Adrenal gland (tissue), 12 donors: Measurements from ENCODE around the gene HLCS. TPM values are rescaled to one million over a fixed set of nuclear protein-coding genes. Genes with fewer than 3 reads are reported as not detected.
A peak's percentile ranks its signal among the peaks of the same experiment; 100 is the strongest.

Experiments
- DNase-seq, 7 donors: peaks; one replicate each; pipeline ENCODE4 v3.0.0-alpha.2; 2019 to 2020
- H3K27ac ChIP-seq, 5 donors: fragments of 200-600 bp; sonication (generic) in 4 of 5; 1 replicate in 3 of 5; 2 replicates in 2 of 5; pipeline versions ENCODE4 v1.5.1 to v1.8.0; 2016 to 2020; ENCODE audit warnings: mild to moderate bottlenecking in 1 of 5
- H3K27me3 ChIP-seq: fragments of 200-600 bp; 2 replicates; pipeline ENCODE4 v1.8.0; 2021
- H3K36me3 ChIP-seq, 2 donors: fragments of 200-600 bp; replicated peaks in 1 of 2; 1 replicate in 1 of 2; 2 replicates in 1 of 2; pipeline versions ENCODE4 v1.5.1 to v1.8.0; 2018 to 2022
- H3K4me1 ChIP-seq, 2 donors: fragments of 200-600 bp; replicated peaks in 1 of 2; 1 replicate in 1 of 2; 2 replicates in 1 of 2; pipeline versions ENCODE4 v1.5.1 to v1.8.0; 2018 to 2021
- H3K4me3 ChIP-seq, 4 donors: fragments of 200-600 bp; sonication (generic) in 3 of 4; one replicate each; pipeline ENCODE4 v1.5.1; 2016 to 2018
- H3K9me3 ChIP-seq, 3 donors: fragments of 200-600 bp; sonication (generic) in 1 of 3; replicated peaks in 1 of 3; 1 replicate in 2 of 3; 2 replicates in 1 of 3; pipeline versions ENCODE4 v1.5.1 to v1.8.0; 2016 to 2021
- CTCF ChIP-seq, 6 experiments: fragments of 450-650 bp in 4 of 6; fragments of 200-600 bp in 2 of 6; sonication (generic) in 1 of 6; IDR thresholded peaks; 1 replicate in 5 of 6; 2 replicates in 1 of 6; pipeline versions ENCODE4 v1.5.1 to v1.8.0; 2016 to 2021; ENCODE audit warnings: antibody characterized with exemption in 6 of 6, mild to moderate bottlenecking in 2 of 6, moderate library complexity in 1 of 6
- POLR2A ChIP-seq, 2 donors: fragments of 450-650 bp; IDR thresholded peaks; one replicate each; pipeline ENCODE4 v1.6.1; 2017; ENCODE audit warnings: antibody characterized with exemption in 2 of 2, mild to moderate bottlenecking in 2 of 2, moderate library complexity in 1 of 2
- WGBS, 4 donors: extraction: QIAGEN DNeasy Blood & Tissue Kit in 2 of 4; methylation state at CpG; one replicate each; pipeline versions ENCODE4 v1.1.5 to v1.1.7; 2013 to 2017; 5-methylcytosine and 5-hydroxymethylcytosine counted together
- intact Hi-C, 2 donors: fragments of 100-400 bp; cut with DNase I; formaldehyde crosslinking; loops; one replicate each; pipeline versions ENCODE4 v1.14.1 to v1.15.0; 2022 to 2023
- polyA plus RNA-seq, 3 donors: library from polyadenylated mRNA; stranded (reverse); fragments of 200-250 nt in 2 of 3; fragments of 350-450 nt in 1 of 3; fragmentation: Illumina TruSeq in 1 of 3; extraction: RNeasy Lipid Tissue Mini Kit (QIAGEN cat#74804) in 1 of 3; gene quantifications; one replicate each; pipeline ENCODE4 v1.2.3, GENCODE V29; 2013 to 2014
- total RNA-seq, 9 donors: library from RNA; depleted of rRNA in 4 of 9; stranded (reverse); fragments of >200 nt in 4 of 9; fragments of 120-200 nt in 1 of 9; fragmentation: NEBNext Ultra II Directional in 1 of 9; extraction: Animal tissue kit (Norgen Biotek cat#: 25700) in 1 of 9; gene quantifications; one replicate each; pipeline versions ENCODE4 v1.1.0 to v1.2.4, GENCODE V29; 2013 to 2023
- donor health status: healthy with polysubstance abuse.
- donor health status: Bipolar disorder and iron deficiency.
- donor health status: DM: yes; HTN: yes; CAD: no.
- donor health status: DM: no; HTN: no; CAD: no.
- donor health status: DM: no; HTN: no; CAD: no.
- donor health status: DM: yes; HTN: yes; CAD: no.

HLCS gene
- total and polyA plus RNA-seq, 12 donors: 4.4 to 34.4 (median 19.8) TPM

DNA sequence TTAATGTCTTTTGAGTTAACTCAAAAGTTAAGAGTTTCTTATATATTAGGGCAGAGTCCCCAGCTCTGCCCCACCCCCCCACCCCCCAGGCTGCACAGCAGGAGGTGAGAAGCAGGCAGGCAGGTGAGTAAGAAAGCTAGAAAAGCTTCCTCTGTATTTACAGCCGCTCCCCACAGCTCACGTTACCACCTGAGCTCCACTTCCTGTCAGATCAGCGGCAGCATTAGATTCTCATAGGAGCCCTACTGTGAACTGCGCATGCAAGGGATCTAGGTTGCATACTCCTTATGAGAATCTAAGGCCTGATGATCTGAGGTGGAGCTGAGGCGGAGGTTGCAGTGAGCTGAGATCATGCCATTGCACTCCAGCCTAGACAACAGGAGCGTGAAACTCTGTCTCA, 185.6 kb downstream of the HLCS start:
- no peak overlapping the region for H3K4me3 ChIP-seq
- H3K27ac ChIP-seq: no peak overlapping the region
- intact Hi-C loops: no loop called here
- WGBS, 4 donors: 80 to 100% (median 91%) methylated on average over 4 to 6 of the region's 6 CpGs
- no peaks in the 10 kb centered on the region for H3K36me3 ChIP-seq
- H3K27me3 ChIP-seq: no peaks in the 10 kb centered on the region
- H3K9me3 ChIP-seq: no peaks in the 10 kb centered on the region
- DNase-seq: no peak
- TF ChIP-seq CTCF (IDR thresholded peaks at IDR 0.05) (no peak), POLR2A (IDR thresholded peaks at IDR 0.05) (no peak)
- H3K4me1 ChIP-seq: no peaks in the 10 kb centered on the region

DNA sequence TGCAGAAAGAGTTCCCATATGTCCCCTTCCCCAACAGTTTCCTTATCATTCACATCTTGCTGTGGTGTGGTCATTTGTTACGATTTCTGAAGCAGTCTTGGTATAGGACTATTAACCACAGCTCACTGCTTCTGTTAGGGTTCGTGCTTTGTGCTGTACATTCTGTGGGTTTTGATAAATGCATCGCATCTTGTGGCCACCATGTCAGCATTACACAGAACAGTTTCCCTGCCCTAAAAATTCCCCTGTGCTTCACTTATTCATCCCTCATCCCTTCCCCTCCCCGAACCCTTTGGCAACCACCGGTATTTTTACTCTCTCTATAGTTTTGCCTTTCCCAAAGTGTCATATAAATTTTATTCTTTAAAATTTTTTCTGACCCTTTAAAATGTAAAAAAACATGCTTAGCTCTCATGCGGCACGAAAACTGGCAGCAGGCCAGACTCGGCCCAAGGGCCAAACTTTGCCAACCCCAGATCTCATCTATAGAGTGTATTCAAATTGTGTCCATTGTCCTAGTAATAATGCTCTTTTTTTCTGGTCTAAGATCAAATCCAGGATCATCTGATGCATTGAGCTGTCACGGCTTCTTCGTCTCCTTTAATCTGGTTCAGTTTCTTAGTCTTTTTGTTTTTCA, 189.4 kb downstream of the HLCS start:
- Histone ChIP-seq H3K9me3 (no peaks in the 10 kb centered on the region), H3K4me3 (no peak overlapping the region), H3K27ac (no peak overlapping the region), H3K36me3 (no peaks in the 10 kb centered on the region), H3K4me1 (peaks cover 6 to 15% of the 10 kb centered on the region in 2 donors), H3K27me3 (no peaks in the 10 kb centered on the region)
- no peak for DNase-seq
- intact Hi-C loops: no loop called here
- TF ChIP-seq POLR2A (IDR thresholded peaks at IDR 0.05) (no peak), CTCF (IDR thresholded peaks at IDR 0.05) (no peak)
- 74 to 82% (median 78%) methylated on average over 10 of the region's 10 CpGs for WGBS, 4 donors

- no peak overlapping the region for H3K4me3 ChIP-seq
- H3K4me1 ChIP-seq: peaks cover 14 to 25% of the 10 kb centered on the region in 2 donors
- TF ChIP-seq POLR2A (IDR thresholded peaks at IDR 0.05): no peak
- no peak for TF ChIP-seq CTCF (IDR thresholded peaks at IDR 0.05)
- H3K27ac ChIP-seq: peak overlapping the region in 3 of 5 donors; percentile 18 to 76 (median 56)
- intact Hi-C loops: no loop called here
- H3K27me3 ChIP-seq: no peaks in the 10 kb centered on the region
- WGBS, 4 donors: 65 to 82% (median 71%) methylated on average over 8 of the region's 8 CpGs
- H3K9me3 ChIP-seq: no peaks in the 10 kb centered on the region
- DNase-seq: peak in 1 of 7 donors; percentile 46
- no peaks in the 10 kb centered on the region for H3K36me3 ChIP-seq
Measured at GRCh38 chr21:36773995-36774394, 192.5 kb downstream of the HLCS start.

DNA sequence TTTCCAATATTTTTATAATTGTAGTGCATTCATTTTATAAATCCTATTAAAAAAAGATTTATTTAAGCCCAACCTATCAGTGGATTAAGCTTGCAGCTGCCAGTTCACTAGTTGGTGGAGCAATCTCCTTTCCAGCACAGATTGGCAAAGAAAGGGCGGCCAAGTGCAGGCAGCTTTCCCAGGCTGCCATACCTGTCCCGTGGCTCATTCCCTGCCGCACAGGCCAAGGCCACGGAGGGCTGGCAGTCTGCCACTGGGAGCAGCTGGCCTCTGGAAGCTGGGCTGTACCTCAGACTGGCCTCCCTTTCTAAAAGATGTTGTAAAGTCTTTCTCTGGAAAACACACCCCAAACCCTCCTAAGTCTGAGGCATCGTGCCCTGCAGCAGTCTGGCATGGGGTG, 193.4 kb downstream of the HLCS start:
- H3K9me3 ChIP-seq: no peaks in the 10 kb centered on the region
- peaks cover 20 to 28% of the 10 kb centered on the region in 2 donors for H3K4me1 ChIP-seq
- peak; percentile 90 to 97 (median 95) for DNase-seq
- H3K4me3 ChIP-seq: no peak overlapping the region
- H3K27me3 ChIP-seq: no peaks in the 10 kb centered on the region
- WGBS, 4 donors: 30 to 35% (median 33%) methylated on average over 4 to 5 of the region's 5 CpGs
- intact Hi-C loops: no loop called here
- no peaks in the 10 kb centered on the region for H3K36me3 ChIP-seq
- H3K27ac ChIP-seq: peak overlapping the region; percentile 3 to 76 (median 32)
- no peak for TF ChIP-seq CTCF (IDR thresholded peaks at IDR 0.05)
- no peak for TF ChIP-seq POLR2A (IDR thresholded peaks at IDR 0.05)
